Measurements from ENCODE around the gene SHISA7. TPM values are rescaled to one million over a fixed set of nuclear protein-coding genes. Genes with fewer than 3 reads are reported as not detected.

The SHISA7 gene
- polyA plus RNA-seq, 2 of the 4 experiments (the other 2 are of a cell fraction): 0.01 TPM; not detected in 1

- TF ChIP-seq NFE2L2 (conservative IDR thresholded peaks at IDR 0.05; ENCODE audit: low read length): no peak
These were observed 38.2 kb upstream of the SHISA7 start (continued) for GRCh38 chr19:55481148-55481793.

GRCh38 chr19:55479451-55480230 lies 36.5 kb upstream of the SHISA7 start:
- POLR2A ChIA-PET: no interaction called here

GRCh38 chr19:55479045-55479444 lies 35.9 kb upstream of the SHISA7 start:
- DNase-seq (ENCODE audit: low read depth in 1 of 2, low spot score in 1 of 2): no peak
- Histone ChIP-seq H3K4me2 (no peak overlapping the region; the same call in 2 of the 3 replicates), H3K4me3 (no peak overlapping the region), H3K9me3 (no peaks in the 10 kb centered on the region), H3K27ac (peak overlapping the region in 1 of 2 experiments; percentile 17; a peak in 1 of 6 replicates), H3K4me1 (peaks cover 26% of the 10 kb centered on the region)
- TF ChIP-seq FOXS1 (CRISPR knock-in tag; IDR thresholded peaks at IDR 0.05) (no peak), MAX (IDR thresholded peaks at IDR 0.05) (no peak), NFE2L2 (conservative IDR thresholded peaks at IDR 0.05; ENCODE audit: low read length) (no peak), EHF (CRISPR knock-in tag; IDR thresholded peaks at IDR 0.05) (no peak), FOSB (CRISPR knock-in tag; IDR thresholded peaks at IDR 0.05) (no peak)
- CTCF ChIA-PET: interaction anchor here (0.9 to 8.2 kb wide), 9 partner anchors 8 to 338 kb away, joined by 3 to 89 read pairs (median 5); partner anchors contain the start of genes C19orf85, NAT14, SSC5D and ZNF865
- WGBS (ENCODE audit: missing lambda C conversion rate): 91% methylated on average over 17 of the region's 17 CpGs
- POLR2A ChIA-PET: no interaction called here
- FAIRE-seq: no peak
- no peak for ATAC-seq

More at GRCh38 chr19:55479451-55480230, 36.5 kb upstream of the SHISA7 start:
- ATAC-seq (no peak), DNase-seq (ENCODE audit: low read depth in 1 of 2, low spot score in 1 of 2) (no peak), FAIRE-seq (no peak)
- WGBS (ENCODE audit: missing lambda C conversion rate): 80% methylated on average over 14 of the region's 15 CpGs
- TF ChIP-seq ZC3H11A (IDR thresholded peaks at IDR 0.05) (no peak), RARB (CRISPR knock-in tag; IDR thresholded peaks at IDR 0.05) (no peak), EP300 (IDR thresholded peaks at IDR 0.05) (no peak), POLR2AphosphoS2 (conservative IDR thresholded peaks at IDR 0.05; ENCODE audit: low read length) (0 out of 2 replicates have a peak, but pooled peaks have one; percentile 44)
- no peak overlapping the region; the same call in 2 of the 3 replicates for H3K4me2 ChIP-seq
- no peaks in the 10 kb centered on the region for H3K9me3 ChIP-seq
- H3K4me3 ChIP-seq: no peak overlapping the region
- CTCF ChIA-PET: interaction anchor here (0.9 to 8.2 kb wide), 11 partner anchors 7 to 339 kb away, joined by 3 to 89 read pairs (median 5); partner anchors contain the start of genes C19orf85, NAT14, SSC5D and ZNF865
- H3K27ac ChIP-seq: peak overlapping the region in 1 of 2 experiments; percentile 17; a peak in 1 of 6 replicates
- peaks cover 32% of the 10 kb centered on the region for H3K4me1 ChIP-seq

GRCh38 chr19:55478364-55478763 lies 35.3 kb upstream of the SHISA7 start:
- peak overlapping the region; percentile 84 for H3K4me2 ChIP-seq
- FAIRE-seq (no peak), DNase-seq (ENCODE audit: low read depth in 1 of 2, low spot score in 1 of 2) (no peak), ATAC-seq (no peak)
- no peak overlapping the region for H3K4me3 ChIP-seq
- CTCF ChIA-PET: interaction anchor here (1.2 to 8.2 kb wide), 8 partner anchors 8 to 338 kb away, joined by 3 to 89 read pairs (median 8); partner anchors contain the start of genes C19orf85, NAT14, SSC5D and ZNF865
- no peak for TF ChIP-seq NPAS2 (CRISPR knock-in tag; IDR thresholded peaks at IDR 0.05; ENCODE audit: borderline replicate concordance)
- TF ChIP-seq NR3C1 (IDR thresholded peaks at IDR 0.05): no peak
- no peak for TF ChIP-seq FOXS1 (CRISPR knock-in tag; IDR thresholded peaks at IDR 0.05)
- TF ChIP-seq CBX2 (IDR thresholded peaks at IDR 0.05; ENCODE audit: borderline replicate concordance, low read depth): no peak
- TF ChIP-seq ESRRA (IDR thresholded peaks at IDR 0.05; ENCODE audit: borderline replicate concordance, low read length): no peak
- TF ChIP-seq HEYL (CRISPR knock-in tag; IDR thresholded peaks at IDR 0.05): no peak
- no peak for TF ChIP-seq TFCP2L1 (CRISPR knock-in tag; IDR thresholded peaks at IDR 0.05)
- TF ChIP-seq HES2 (IDR thresholded peaks at IDR 0.05): no peak
- no peak for TF ChIP-seq MAZ (IDR thresholded peaks at IDR 0.05; ENCODE audit: borderline replicate concordance, low read depth, low read length)
- no peak for TF ChIP-seq JUNB (IDR thresholded peaks at IDR 0.05)
- no peak for TF ChIP-seq EP300 (IDR thresholded peaks at IDR 0.05)
- TF ChIP-seq BHLHE40 (IDR thresholded peaks at IDR 0.05; ENCODE audit: low read depth, low read length): no peak
- no peak for TF ChIP-seq CTCF (IDR thresholded peaks at IDR 0.05)
- no peak for TF ChIP-seq KDM1A (IDR thresholded peaks at IDR 0.05; ENCODE audit: low read depth)
- no peak for TF ChIP-seq CHD2 (IDR thresholded peaks at IDR 0.05; ENCODE audit: low read length, partially characterized antibody)
- no peak for TF ChIP-seq POLR2AphosphoS2 (conservative IDR thresholded peaks at IDR 0.05; ENCODE audit: low read length)
- no peak for TF ChIP-seq HOXB13 (CRISPR knock-in tag; IDR thresholded peaks at IDR 0.05; ENCODE audit: low read depth)
- no peaks in the 10 kb centered on the region for H3K9me3 ChIP-seq
- peaks cover 26% of the 10 kb centered on the region for H3K4me1 ChIP-seq
- no peak overlapping the region; a peak in 1 of 6 replicates for H3K27ac ChIP-seq
- 90% methylated on average over 12 of the region's 12 CpGs for WGBS (ENCODE audit: missing lambda C conversion rate)
- POLR2A ChIA-PET: no interaction called here
